ENCODE results near the gene MRPL40.
"Not testable (repeated sequence)": the region's sequence is repeated elsewhere in the genome, so short reads cannot be mapped to it uniquely, and the experiment has no call there.

MRPL40 gene

DNA sequence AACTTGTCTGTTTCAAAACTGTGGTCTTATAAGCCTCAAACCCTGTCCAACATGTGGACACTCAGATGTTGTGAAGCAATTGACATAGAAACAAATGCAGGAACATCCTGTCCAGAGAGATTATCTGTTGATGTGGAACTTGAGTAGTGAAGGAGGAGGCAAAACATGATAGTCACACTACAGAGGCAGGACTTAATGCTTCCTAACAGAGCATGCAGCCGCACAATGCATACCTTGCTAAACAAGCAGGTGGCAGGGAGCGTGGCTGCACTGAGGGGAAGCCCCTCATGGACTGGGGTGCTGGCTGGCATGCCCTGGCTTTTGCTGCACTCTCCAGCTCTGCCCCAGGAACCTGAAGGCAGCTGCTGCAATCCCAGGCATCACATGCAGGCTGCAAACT is 9.8 kb downstream of the MRPL40 start:
- no peak for DNase-seq

- DNase-seq: no peak
These were observed 11.3 kb downstream of the MRPL40 start for GRCh38 chr22:19443544-19444211.

DNA sequence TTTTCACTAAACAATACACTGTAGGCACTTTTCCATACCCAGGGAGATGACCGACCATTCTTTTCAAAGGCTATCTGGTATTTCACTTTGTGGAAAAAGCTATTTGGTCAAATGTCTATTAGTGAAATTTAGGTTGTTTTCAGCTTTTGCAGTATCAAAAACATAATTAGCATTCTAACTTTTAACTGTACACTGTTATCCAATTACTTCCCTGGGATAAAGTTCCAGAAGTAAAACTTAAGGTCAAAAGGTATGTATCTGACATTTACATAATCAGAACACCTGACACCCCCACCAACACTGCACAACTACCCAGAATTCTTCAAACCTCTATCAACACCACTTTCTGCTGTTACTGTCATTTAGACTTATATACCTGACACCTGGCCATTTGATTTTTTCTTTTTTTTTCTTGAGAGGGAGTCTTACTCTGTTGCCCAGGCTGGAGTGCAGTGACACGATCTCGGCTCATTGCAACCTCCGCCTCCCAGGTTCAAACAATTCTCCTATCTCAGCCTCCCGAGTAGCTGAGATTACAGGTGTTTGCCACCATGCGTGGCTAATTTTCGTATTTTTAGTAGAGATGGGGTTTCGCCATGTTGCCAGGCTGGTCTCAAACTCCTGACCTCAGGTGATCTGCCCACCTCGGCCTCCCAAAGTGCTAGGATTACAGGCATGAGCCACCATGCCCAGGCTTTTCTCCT is 13.1 kb downstream of the MRPL40 start:
- not testable (repeated sequence) for DNase-seq

- DNase-seq: no peak
These were observed 14.4 kb downstream of the MRPL40 start for GRCh38 chr22:19446603-19447329.

DNA sequence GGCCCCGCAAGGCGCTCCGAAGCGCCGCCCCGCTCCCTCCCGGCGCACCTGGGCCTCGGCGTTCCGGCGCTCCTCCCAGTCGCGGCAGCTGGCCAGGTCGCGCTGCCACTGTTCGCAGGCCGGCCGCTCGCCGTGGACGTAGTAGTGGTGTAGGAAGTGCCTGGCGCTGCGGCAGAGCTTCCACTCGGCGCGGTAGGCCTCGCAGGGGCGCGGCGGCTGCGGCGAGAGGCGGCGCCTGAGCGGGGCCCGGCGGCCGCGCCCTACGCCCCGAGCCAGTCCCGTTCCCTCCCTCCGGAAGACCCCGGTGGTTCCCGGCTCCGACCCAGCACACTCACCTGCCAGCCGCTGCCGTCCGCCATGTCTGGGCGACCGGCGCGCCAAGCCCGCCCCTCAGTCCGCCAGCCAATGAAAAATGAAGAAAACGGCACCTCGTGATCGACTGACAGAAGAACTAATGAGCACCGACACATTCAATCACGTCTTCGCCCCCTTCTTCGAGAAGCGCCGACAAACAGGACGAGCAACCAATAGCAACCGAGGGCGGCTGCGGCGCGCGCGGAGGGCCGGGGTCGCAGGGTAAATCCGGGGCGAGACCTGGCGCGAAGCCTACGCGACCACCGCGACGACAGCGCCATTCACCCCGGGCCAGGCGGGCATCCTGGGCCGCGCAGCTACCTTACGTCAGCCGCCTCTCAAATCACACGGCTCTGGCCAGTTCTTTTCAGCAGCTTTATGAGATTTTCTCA is 15.2 kb downstream of the MRPL40 start, which contains the start of gene C22orf39:
C22orf39 (minus strand) TSS at position 382 of the 746 bp plus-strand sequence; CDS start at position 359, 23 bp downstream.
- DNase-seq: peak; percentile 83

DNA sequence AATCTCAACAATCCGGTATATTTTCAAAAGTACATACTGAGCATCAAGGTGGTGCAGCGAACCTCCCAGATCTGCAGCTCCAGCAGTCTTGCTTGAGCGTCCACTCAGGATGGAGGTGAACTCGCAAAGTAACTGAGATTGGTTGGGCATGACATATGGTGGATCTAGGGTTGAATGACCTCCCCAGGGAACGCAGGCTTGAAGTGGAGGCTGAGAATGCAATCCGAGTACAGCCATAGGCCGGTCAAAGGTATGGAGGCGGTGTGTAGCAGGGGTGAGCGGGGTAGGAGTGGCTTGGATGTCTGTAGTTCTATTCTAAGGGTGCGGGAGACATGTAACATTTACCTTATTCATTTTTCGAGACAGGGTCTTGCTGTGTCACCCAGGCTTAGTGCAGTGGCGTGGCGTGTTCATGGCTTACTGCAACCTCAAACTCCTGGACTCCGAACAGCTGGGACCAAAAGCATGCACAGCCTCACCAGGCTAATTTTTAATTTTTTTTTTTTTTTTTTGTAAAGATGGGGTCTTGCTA is 15.8 kb downstream of the MRPL40 start:
- DNase-seq: peak; percentile 79

- peak; percentile 10 for DNase-seq
These were observed 16.5 kb downstream of the MRPL40 start for GRCh38 chr22:19448739-19449421.

GRCh38 chr22:19449422-19449767 is 17.1 kb downstream of the MRPL40 start:
- DNase-seq: no peak

- no peak for DNase-seq
These were observed 18.2 kb downstream of the MRPL40 start for GRCh38 chr22:19450363-19451175.

- DNase-seq: no peak
These were observed 19.2 kb downstream of the MRPL40 start for GRCh38 chr22:19451570-19451969.

DNA sequence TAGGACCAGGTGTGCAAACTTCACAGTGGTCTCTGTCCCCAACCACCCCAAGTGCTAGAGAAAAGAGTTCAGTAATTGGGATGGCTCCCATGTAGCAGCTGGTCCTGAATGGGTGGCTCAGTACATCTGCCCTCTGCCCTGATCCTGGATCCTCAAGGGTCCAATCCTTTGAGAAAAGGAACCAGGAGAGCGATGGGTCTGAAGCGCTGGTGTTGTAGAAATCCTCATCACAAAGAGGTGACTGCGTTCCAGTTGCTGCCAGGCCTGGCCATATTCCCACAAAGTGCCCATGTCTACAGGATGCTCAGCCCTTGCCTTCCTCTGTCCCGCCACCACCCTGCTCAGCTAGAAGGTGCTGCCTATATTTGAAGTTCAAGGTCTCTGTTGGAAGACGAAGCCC is 21.4 kb downstream of the MRPL40 start:
- DNase-seq: no peak

- DNase-seq: no peak
These were observed 21.8 kb downstream of the MRPL40 start for GRCh38 chr22:19454156-19454555.

GRCh38 chr22:19455033-19455432 is 22.7 kb downstream of the MRPL40 start:
- no peak for DNase-seq

DNA sequence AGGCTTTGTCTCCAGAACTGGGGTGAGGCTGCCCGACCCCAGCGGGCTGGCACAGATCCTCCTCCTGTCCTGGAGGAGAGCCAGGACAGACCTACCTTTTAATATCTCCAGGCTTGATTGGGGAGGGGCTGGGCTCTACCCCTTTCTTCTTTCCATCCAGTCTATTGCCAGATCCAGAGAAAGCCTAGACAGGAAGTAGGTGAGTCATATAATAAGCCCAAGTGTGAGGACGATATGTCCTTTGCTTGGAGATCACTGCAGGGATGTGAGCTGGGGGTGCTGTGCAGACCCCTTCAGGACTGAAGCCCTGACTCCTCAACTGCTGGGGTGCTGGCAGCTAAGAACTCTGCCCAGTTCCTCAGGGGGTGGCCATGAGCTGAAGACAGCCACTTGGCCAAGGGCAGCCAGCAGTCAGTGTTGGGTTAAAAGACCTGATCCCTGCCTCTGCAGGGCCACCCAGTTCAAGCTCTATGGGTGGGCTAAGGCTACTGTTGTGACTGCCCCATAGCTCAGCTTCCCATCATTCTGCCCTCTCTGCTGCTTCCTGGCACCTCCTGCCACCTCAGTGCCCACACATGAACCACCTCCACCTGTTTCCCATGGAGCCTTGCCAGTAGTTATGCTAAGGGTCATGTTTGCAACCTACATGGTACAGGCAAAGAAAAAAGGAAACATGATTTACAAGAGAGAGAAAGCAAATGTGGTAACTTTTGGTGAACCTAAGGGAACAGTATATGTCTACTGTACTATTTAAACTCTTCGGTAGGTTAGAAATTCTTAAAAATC is 23.4 kb downstream of the MRPL40 start:
- no peak for DNase-seq

GRCh38 chr22:19456541-19456940 is 24.2 kb downstream of the MRPL40 start:
- no peak for DNase-seq

- DNase-seq: no peak
These were observed 25.6 kb downstream of the MRPL40 start for GRCh38 chr22:19457828-19458428.

DNA sequence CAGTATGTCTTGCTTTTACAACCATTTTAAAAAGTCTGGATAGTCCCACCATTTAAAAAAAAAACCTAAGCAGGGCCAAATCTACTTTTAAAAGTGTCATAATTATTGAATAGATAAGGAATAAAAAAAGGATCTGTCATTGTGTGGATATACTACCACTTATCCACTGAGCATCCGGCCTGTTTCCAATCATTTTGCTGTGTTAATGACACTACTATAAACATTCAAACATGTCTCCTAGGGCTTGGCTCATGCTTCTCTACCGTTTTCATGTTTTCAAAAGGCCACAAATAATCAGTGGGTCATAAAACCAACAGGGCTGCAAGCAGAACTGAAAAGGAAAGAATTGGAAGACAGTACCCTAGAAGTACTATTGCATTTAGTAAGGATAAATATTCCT is 27.7 kb downstream of the MRPL40 start:
- no peak for DNase-seq

- no peak for DNase-seq
These were observed 29.2 kb downstream of the MRPL40 start for GRCh38 chr22:19461506-19461905.

DNA sequence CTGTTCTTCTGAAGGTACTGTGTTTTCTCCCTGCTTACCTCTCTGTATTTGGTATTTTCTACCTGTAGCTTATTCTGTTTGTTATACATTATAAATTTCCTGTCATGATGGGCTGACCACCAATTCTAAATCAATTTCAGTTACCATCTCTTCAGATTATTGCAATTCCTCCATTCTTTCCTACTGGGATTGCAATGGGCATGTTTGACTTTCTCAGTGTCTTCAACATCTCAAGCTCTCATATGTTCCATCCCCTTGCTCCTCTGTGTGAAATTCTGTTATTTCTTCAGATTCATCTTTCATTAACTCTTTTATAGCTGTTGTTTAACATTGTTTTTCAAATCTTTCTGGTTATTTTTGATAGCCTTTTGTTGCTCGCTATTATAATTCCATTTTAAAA is 30.7 kb downstream of the MRPL40 start:
- DNase-seq: no peak
